ENCODE measurements around the gene B4GALNT3.

- TF ChIP-seq CTCF (IDR thresholded peaks at IDR 0.05) (no peak), EP300 (IDR thresholded peaks at IDR 0.05) (no peak), POLR2A (IDR thresholded peaks at IDR 0.05) (no peak)
Measured at GRCh38 chr12:517538-517937, 57.8 kb downstream of the B4GALNT3 start.

Measured in ovary (tissue), 3 donors.